Suprapubic skin (tissue), 4 donors: ENCODE data around the gene VWCE.

Experiments
- EP300 ChIP-seq: sonication (generic); formaldehyde crosslinking; IDR thresholded peaks from one replicate; pipeline ENCODE4 v1.6.1; 2017; ENCODE audit warnings: antibody characterized with exemption
- POLR2A ChIP-seq, 2 donors: fragments of 450-650 bp; IDR thresholded peaks; one replicate each; pipeline ENCODE4 v1.6.1; 2017; ENCODE audit warnings: antibody characterized with exemption in 2 of 2, mild to moderate bottlenecking in 2 of 2, moderate library complexity in 2 of 2
- POLR2AphosphoS5 ChIP-seq, 3 donors: sonication (generic); formaldehyde crosslinking; IDR thresholded peaks; one replicate each; pipeline ENCODE4 v1.6.1; 2017; ENCODE audit warnings: antibody characterized with exemption in 3 of 3
- TF ChIP-seq, protein P1 (sequence below), 2 donors: fragments of 200-600 bp in 1 of 2; fragments of 450-650 bp in 1 of 2; sonication (generic) in 1 of 2; IDR thresholded peaks; one replicate each; pipeline ENCODE4 v1.5.1; 2016 to 2019; ENCODE audit warnings: antibody characterized with exemption in 2 of 2, mild to moderate bottlenecking in 1 of 2, moderate library complexity in 1 of 2

DNA sequence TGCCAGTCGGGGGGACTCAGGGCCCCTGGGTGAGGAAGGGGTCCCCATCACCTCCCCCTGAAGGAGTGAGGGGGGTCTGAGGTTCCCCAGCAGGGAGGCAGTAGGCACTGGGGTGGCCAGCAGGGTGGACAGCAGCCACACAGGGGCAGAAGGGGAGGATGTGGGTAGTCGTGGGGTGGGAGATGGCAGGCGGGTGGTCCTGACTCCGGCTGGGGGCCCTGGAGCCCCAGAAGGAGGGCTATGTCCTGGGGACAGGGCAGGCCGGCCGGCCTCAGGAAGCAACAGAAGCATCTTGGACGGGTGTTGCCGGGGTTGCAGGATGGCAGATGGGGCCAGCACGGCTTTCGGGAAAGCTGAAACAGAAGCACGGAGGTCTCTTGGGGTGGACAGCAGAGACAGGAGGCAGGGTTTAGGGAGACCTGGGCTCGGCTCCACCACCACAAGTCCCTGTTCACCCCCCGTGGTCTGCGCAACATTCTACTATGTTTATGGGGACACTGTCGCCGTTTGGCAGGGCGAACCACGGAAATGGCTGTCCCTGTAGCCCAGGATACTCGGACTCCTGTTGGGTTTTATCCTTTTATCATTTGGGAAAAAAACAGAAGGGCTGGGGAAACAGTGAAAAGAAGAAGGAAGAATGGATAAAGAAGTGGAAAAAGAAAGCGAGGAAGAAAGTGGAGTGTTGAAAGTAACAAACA lies 14.1 kb downstream of the VWCE start:
- TF ChIP-seq, protein P1, sequence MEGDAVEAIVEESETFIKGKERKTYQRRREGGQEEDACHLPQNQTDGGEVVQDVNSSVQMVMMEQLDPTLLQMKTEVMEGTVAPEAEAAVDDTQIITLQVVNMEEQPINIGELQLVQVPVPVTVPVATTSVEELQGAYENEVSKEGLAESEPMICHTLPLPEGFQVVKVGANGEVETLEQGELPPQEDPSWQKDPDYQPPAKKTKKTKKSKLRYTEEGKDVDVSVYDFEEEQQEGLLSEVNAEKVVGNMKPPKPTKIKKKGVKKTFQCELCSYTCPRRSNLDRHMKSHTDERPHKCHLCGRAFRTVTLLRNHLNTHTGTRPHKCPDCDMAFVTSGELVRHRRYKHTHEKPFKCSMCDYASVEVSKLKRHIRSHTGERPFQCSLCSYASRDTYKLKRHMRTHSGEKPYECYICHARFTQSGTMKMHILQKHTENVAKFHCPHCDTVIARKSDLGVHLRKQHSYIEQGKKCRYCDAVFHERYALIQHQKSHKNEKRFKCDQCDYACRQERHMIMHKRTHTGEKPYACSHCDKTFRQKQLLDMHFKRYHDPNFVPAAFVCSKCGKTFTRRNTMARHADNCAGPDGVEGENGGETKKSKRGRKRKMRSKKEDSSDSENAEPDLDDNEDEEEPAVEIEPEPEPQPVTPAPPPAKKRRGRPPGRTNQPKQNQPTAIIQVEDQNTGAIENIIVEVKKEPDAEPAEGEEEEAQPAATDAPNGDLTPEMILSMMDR (IDR thresholded peaks at IDR 0.05) = no peak
- TF ChIP-seq EP300 (no peak), POLR2A (IDR thresholded peaks at IDR 0.05) (no peak), POLR2AphosphoS5 (IDR thresholded peaks at IDR 0.05) (no peak)
